LNCAP (cell line): ENCODE data around the gene PANX2.

Experiments used
- TF ChIP-seq, protein P1 (sequence below): fragments of 450-650 bp; IDR thresholded peaks from 2 replicates; pipeline ENCODE4 v1.5.1; 2017; ENCODE audit warnings: mild to moderate bottlenecking

The PANX2 gene

DNA sequence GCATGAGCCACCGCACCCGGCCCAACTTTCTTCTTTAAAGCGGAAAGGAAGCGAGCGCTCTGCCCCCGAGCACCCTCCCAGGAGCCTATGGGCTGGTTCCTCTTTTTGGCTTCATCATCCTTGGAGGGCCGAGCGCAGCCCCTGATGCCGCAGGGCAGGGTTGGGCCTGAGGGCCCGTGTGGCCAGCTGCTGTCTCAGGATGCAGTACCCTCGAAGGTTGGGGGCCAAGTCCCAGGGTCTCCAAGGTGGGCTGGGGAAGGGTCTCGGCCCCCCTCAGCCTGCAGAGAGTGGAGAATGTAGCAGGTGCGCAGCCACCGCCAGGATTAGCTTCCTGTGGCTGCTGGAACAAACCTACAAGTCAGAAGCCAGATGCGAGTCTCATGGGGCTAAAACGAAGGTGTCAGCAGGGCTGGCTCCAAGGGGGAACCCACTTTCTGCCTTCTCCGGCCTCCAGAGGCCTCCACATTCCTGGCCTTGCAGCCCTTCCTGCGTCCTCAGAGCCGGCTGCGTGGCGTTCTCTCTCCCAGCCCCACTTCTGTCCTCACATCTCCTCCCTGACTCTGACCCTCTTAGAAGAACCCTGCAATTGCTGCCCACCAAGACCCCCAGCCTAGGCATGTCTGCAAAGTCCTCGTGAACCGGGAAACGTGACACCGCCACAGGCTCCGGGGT is 2.9 kb downstream of the PANX2 start:
- TF ChIP-seq, protein P1, sequence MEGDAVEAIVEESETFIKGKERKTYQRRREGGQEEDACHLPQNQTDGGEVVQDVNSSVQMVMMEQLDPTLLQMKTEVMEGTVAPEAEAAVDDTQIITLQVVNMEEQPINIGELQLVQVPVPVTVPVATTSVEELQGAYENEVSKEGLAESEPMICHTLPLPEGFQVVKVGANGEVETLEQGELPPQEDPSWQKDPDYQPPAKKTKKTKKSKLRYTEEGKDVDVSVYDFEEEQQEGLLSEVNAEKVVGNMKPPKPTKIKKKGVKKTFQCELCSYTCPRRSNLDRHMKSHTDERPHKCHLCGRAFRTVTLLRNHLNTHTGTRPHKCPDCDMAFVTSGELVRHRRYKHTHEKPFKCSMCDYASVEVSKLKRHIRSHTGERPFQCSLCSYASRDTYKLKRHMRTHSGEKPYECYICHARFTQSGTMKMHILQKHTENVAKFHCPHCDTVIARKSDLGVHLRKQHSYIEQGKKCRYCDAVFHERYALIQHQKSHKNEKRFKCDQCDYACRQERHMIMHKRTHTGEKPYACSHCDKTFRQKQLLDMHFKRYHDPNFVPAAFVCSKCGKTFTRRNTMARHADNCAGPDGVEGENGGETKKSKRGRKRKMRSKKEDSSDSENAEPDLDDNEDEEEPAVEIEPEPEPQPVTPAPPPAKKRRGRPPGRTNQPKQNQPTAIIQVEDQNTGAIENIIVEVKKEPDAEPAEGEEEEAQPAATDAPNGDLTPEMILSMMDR = no peak

DNA sequence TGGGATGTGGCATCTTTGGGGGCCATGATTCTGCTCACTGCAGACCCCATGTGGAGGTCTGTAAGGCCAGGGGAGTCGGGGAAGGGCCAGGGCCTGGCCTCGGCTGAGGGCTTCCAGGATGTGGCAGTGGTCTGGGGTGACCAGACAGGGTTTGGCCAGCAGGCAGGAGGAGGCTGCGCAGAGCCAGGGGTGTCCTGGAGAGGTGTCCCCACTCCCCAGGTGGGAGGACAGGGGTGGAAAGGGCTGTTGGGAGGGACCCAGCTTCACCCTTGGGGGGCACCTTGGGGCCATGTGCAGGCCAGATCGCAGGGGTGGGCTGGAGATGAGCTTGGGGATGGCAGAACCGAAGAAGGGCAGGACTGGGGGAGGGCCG is 3.4 kb downstream of the PANX2 start:
- TF ChIP-seq, protein P1 = no peak

GRCh38 chr22:50174382-50175190 is 4.1 kb downstream of the PANX2 start:
- TF ChIP-seq, protein P1 = no peak

- TF ChIP-seq, protein P1 = no peak
Measured at GRCh38 chr22:50175191-50175461, 4.6 kb downstream of the PANX2 start.

GRCh38 chr22:50175921-50176849 is 5.7 kb downstream of the PANX2 start:
- TF ChIP-seq, protein P1 = no peak

- TF ChIP-seq, protein P1 = no peak
Measured at GRCh38 chr22:50176850-50177536, 6.5 kb downstream of the PANX2 start.
